KG1 (cell line): ENCODE data around the gene AKAP6.
"Not testable (repeated sequence)": the region's sequence is repeated elsewhere in the genome, so short reads cannot be mapped to it uniquely, and the experiment has no call there.

ENCODE experiments used
- DNase-seq: peaks from one replicate; lab custom pipeline; 2025; lab: John Stamatoyannopoulos, UW

AKAP6 gene

DNA sequence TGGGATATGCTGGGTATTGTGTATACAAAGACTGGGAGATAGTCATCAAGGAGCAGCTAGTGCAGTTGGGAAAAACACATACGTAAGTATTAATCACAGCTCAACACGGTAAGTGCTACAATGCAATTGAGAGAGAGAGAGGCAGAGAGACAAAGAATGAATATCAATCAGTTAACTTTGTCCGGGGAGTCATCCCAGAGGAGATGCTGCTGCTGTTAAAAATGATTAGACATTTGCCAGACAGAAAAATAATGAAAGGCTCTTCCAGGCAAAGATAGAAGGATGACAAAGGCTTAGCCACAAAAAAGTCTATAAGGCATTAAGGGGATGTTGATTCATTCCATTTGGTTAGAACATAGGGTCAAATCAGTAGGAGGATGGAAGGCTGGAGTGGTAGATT, 45.1 kb downstream of the AKAP6 start:
- no peak for DNase-seq

DNA sequence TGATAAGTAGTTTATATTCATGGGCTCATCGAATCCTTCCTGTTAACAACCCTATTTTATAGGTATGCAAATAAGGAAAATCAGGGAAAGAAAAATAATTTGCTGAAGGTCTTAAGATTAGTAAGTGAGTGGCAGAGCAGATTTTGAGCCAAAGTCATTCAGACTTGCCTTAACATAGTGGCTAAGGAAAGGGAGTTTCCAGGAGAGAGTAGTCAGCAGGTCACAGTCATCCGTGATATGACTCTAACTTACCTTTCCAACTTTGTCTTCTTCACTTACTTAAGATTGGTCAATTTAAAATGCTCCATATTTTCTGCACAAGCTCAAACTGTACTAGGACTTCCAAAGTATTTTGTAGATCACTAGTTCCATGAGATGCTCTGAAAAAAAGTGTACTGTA, 46.6 kb downstream of the AKAP6 start:
- no peak for DNase-seq

DNA sequence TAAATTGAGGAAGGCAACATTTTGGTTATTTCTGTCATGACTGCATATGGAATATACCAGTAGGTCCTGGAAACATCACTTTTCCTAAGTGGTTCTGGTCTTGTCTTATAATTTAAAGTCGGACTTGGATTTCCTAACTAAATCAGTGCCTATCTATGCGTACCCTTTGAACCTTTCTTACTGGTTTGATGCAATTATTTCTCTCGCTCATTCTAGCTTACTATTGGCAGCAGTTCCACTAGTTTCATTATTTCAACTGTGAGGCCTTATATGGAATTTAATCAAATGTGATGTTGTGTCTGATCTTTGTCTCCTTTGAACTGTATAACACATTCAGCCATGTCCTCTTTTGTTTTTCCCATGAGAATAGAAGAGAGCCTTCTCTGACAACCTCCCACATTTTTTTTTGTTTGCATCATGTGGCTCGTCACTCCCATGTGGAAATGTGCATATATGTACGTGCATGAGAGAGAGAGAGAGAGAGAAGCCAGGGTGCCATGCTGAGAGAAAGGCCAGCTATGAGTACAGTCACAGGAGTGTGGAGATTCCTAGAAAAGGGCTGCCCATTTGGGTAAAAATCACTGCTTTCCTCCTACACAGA, 48.0 kb downstream of the AKAP6 start:
- no peak for DNase-seq

DNA sequence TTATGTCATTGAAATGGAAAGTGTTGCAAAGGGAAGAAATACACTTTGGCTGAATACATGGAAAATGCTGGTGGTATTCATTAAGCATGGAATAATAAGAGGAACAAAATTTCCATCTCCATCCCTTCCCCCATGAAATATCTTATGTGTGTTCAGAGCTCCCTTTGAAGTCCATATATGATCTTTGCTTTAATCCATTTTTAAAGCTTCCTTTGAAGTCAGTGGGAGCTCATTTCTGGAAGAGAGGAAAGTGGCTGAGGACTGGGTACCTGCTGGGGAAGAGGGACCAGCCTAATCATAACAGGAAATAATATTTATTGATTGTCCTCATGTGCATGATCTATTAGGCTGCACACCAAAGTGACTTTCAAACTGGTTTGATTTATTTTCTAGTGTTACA, 49.2 kb downstream of the AKAP6 start:
- no peak for DNase-seq

DNA sequence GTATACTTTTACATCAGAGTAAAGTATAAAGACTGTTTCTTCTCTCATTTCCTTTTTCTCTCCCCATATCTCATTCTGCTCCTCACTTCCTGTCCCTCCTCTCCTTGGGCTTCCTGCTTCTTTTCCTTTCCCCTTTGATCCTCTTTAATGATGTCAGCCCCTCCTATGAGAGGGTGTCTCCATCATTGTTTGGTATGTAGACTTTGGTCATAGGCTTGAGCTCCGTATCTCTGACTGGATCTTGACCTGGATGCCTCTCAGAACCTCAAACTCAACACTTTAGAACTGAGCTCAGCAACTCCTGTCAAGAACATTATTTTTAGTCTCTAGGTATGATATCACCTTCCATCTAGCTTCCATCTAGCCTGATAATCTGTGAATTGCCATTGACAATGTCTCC, 50.3 kb downstream of the AKAP6 start:
- DNase-seq, result no peak

- no peak for DNase-seq
Measured at GRCh38 chr14:32381869-32382268, 52.8 kb downstream of the AKAP6 start.

GRCh38 chr14:32382704-32383103, 53.6 kb downstream of the AKAP6 start:
- no peak for DNase-seq

- no peak for DNase-seq
Measured at GRCh38 chr14:32383364-32384009, 54.4 kb downstream of the AKAP6 start.

DNA sequence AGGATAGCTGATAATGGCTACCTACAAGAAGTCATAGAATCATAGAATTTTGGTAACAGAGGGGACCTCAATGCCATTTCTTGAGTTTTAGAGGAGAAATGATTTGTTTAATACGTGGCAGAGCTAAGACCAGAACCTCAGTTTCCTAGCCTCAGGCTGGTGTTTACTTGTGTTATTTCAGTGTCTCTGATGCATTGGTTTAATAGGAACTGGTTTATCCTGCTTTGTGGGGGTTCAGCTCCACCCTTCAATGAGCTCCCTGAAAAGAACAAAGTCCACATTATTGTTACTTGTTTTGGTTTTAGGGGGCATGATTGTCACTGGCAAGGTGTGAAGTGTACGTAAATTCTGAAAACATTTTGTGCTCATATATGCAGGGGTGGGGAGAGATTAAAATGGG, 55.4 kb downstream of the AKAP6 start:
- no peak for DNase-seq

GRCh38 chr14:32387295-32387694, 58.2 kb downstream of the AKAP6 start:
- DNase-seq, result not testable (repeated sequence)

GRCh38 chr14:32393119-32393518, 64.0 kb downstream of the AKAP6 start:
- DNase-seq, result no peak

GRCh38 chr14:32394038-32394437, 64.9 kb downstream of the AKAP6 start:
- no peak for DNase-seq

- DNase-seq, result no peak
Measured at GRCh38 chr14:32396885-32397284, 67.8 kb downstream of the AKAP6 start.

DNA sequence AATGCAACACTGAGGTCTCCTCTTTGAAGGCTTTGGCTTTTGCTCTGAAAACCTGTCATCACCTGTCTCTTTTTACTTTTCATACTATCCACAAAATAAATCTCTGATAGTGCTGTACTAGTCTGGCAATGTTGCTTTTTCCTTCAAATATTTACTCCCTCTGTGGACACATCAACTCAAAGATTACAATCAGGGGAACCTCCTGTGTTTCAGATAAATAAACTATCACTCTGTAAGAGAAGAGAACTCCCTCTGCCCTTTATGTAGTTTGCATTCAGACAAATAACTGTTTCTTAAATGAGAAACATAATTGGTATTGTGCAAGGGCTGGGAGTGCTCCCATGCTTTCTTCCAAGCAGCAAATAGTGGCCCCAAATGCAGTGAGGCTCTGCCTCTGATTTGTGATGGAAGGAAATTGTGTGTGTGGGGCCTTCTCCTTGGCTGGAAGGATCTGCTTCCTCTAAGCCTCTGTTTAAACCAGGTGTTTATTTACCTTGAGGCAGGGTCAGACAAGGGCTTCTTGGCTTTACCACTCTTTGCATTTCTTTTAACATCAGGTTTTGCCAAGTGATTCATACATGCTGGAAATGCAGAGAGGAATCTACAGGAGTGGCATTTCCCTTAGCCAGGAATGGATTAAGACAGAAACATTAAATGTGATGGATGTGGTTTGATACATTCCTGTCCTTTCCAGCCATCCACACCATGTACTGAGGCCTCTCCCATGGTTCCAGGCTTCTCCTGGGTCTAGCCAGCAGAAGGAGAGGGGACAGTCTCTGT, 69.0 kb downstream of the AKAP6 start:
- no peak for DNase-seq

DNA sequence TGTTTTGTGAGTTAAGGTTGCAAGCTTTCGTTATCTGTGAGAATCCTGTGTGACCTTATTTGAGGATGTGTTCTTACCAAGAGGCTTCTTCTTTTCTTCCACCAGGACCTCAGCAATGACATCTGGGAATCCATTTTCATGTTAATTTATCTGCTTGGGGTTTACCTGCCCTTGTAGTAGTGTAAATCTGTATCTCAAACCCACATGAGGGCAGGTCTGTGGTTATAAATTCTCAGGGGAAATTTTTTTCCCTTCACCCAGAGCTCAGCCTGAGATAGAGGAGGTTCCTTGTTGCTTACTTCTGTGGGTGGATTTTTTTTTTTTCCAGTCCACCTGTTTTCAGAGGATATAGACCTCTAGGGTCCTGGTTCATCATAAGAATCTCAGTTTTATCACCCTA, 70.8 kb downstream of the AKAP6 start:
- no peak for DNase-seq

DNA sequence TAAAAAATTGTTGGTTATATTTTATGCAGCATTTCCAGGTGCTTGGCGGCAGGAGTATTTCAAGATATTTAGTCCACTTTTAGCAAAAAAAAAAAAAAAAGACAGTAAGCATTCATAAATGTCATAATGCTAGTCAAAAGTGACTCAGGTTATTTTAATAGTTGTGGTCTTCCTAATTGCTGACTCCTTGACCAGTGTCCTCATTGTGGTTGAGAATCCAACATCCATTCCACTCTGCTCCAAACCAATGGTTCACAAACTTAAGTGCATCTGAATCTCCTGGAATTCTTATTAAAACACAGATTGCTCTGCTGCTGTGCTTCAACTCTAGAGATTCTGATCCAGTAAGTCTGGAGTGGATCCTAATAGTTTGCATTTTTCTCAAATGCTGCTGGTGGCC, 71.4 kb downstream of the AKAP6 start:
- DNase-seq, result no peak

DNA sequence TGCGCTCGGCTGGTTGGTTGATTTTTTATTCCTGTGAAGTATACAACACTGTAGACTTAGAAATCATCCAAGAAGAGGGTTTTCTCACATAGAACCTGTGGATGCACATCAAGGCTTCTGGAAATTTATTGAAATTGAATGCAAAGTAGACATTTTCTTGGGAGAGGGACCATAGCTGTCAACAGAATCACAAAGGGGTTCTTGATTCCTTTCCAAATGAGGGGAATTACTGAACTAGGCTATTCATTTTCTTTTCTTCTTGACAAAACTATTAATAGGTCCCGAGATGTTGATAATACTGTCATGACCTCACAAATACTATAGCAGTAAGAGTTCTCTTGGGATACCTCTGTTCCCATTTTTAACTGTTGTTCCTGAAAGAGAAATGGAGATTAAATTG, 73.9 kb downstream of the AKAP6 start:
- DNase-seq, result no peak

GRCh38 chr14:32403688-32404087, 74.6 kb downstream of the AKAP6 start:
- DNase-seq, result no peak

- no peak for DNase-seq
Measured at GRCh38 chr14:32404784-32405573, 75.9 kb downstream of the AKAP6 start.

DNA sequence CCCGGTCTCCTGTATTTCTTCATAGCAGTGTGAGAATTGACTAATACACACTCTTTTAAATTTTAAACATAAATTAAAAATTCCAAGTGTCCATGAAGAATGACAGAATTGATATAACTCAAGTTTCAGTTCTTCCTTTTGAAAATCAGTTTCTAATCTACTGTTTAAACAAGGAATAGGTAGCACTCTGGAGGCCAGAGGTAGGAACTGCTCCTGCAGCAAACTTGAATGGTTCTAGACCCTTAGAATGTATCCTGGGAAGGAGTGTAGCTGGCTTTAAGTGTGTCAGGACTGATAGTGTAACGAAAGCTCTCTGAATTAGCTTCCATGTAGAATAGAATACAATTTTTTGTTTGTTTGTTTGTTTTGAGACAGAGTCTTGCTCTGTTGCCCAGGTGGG, 76.8 kb downstream of the AKAP6 start:
- DNase-seq, result no peak

DNA sequence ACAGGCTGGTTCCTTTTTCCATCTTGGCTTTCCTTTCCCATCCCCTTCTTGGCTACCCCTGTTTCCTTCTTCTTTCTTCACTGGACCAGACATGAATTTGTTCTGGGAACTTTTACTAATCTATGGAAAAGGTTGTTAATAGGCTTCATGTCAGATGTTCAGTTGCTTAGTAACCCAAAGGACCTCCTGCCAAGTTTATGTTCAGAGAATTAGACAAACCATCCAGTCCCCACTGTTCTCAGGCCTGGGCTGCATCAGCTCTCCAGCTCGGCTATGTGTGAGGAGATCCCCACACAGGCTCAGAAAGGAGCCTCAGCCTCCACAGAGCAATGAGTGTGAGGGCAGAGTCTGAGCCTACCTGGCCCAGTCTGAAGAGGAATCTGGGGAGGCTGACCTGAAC, 78.0 kb downstream of the AKAP6 start:
- no peak for DNase-seq

DNA sequence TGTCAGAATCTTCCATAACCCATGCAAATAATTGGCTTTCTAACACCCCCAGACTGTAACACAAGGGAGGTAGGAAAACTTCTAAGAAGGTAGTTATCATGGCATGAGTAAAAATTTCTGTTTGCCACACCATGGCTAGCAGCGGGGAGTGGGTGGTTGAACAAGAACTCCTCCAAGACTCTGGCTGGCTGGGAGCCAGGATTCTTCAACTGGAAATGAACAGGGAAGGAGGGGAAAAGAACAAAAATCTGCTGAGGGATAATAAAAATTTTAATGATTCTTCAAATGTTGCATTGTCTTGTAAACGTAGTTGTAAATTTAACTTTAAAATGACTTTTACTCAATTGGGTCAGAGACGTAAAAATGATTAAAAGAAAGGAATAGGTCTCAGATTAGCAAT, 78.9 kb downstream of the AKAP6 start:
- no peak for DNase-seq

- DNase-seq, result no peak
Measured at GRCh38 chr14:32412103-32412502, 83.0 kb downstream of the AKAP6 start.
